ENCODE measurements around the gene FAM3B.
"Not testable (repeated sequence)": the region's sequence is repeated elsewhere in the genome, so short reads cannot be mapped to it uniquely, and the experiment has no call there.

The FAM3B gene

GRCh38 chr21:41350436-41351155 lies 34.0 kb downstream of the FAM3B start:
- no peak for DNase-seq (ENCODE audit: low read depth)

- DNase-seq (ENCODE audit: low read depth), result no peak
Measured at GRCh38 chr21:41357546-41357945, 40.9 kb downstream of the FAM3B start.

GRCh38 chr21:41358193-41359166 lies 41.9 kb downstream of the FAM3B start:
- no peak for DNase-seq (ENCODE audit: low read depth)

- DNase-seq (ENCODE audit: low read depth), result no peak
Measured at GRCh38 chr21:41359286-41359685, 42.7 kb downstream of the FAM3B start.

- DNase-seq (ENCODE audit: low read depth), result not testable (repeated sequence)
Measured at GRCh38 chr21:41359754-41360071, 43.1 kb downstream of the FAM3B start.

GRCh38 chr21:41360072-41360821 lies 43.6 kb downstream of the FAM3B start:
- no peak for DNase-seq (ENCODE audit: low read depth)

- DNase-seq (ENCODE audit: low read depth), result no peak
Measured at GRCh38 chr21:41361053-41361785, 44.6 kb downstream of the FAM3B start.

GRCh38 chr21:41361786-41362604 lies 45.4 kb downstream of the FAM3B start, which contains the start of gene MX2:
Gene MX2 (plus strand): TSS chr21:41362027. CDS start chr21:41376907, 14,880 bp downstream.
- DNase-seq (ENCODE audit: low read depth), result peak; percentile 69

GRCh38 chr21:41362605-41363369 lies 46.2 kb downstream of the FAM3B start:
- DNase-seq (ENCODE audit: low read depth), result no peak

- DNase-seq (ENCODE audit: low read depth), result no peak
Measured at GRCh38 chr21:41363370-41364270, 47.0 kb downstream of the FAM3B start.

GRCh38 chr21:41364308-41364707 lies 47.7 kb downstream of the FAM3B start:
- no peak for DNase-seq (ENCODE audit: low read depth)

GRCh38 chr21:41365377-41366107 lies 48.9 kb downstream of the FAM3B start:
- DNase-seq (ENCODE audit: low read depth), result no peak

- no peak for DNase-seq (ENCODE audit: low read depth)
Measured at GRCh38 chr21:41366522-41367151, 50.0 kb downstream of the FAM3B start.

GRCh38 chr21:41367301-41367944 lies 50.8 kb downstream of the FAM3B start:
- DNase-seq (ENCODE audit: low read depth), result no peak

- no peak for DNase-seq (ENCODE audit: low read depth)
Measured at GRCh38 chr21:41367945-41368734, 51.5 kb downstream of the FAM3B start.

- no peak for DNase-seq (ENCODE audit: low read depth)
Measured at GRCh38 chr21:41368735-41369104, 52.1 kb downstream of the FAM3B start.

Measured in stimulated activated CD8-positive, alpha-beta memory T cell treated with anti-CD3 and anti-CD28 coated beads, Interleukin-15, amount 100 ng/mL, for 1 hour (primary cell).